Measurements from ENCODE around the gene CCNE1. TPM values are rescaled to one million over a fixed set of nuclear protein-coding genes. Genes with fewer than 3 reads are reported as not detected.

CCNE1 gene
- total and polyA plus RNA-seq, 2 of the 13 experiments (the other 11 are each of a cell fraction or from before 2014, with no cell fraction given): 16.0 to 50.6 TPM

DNA sequence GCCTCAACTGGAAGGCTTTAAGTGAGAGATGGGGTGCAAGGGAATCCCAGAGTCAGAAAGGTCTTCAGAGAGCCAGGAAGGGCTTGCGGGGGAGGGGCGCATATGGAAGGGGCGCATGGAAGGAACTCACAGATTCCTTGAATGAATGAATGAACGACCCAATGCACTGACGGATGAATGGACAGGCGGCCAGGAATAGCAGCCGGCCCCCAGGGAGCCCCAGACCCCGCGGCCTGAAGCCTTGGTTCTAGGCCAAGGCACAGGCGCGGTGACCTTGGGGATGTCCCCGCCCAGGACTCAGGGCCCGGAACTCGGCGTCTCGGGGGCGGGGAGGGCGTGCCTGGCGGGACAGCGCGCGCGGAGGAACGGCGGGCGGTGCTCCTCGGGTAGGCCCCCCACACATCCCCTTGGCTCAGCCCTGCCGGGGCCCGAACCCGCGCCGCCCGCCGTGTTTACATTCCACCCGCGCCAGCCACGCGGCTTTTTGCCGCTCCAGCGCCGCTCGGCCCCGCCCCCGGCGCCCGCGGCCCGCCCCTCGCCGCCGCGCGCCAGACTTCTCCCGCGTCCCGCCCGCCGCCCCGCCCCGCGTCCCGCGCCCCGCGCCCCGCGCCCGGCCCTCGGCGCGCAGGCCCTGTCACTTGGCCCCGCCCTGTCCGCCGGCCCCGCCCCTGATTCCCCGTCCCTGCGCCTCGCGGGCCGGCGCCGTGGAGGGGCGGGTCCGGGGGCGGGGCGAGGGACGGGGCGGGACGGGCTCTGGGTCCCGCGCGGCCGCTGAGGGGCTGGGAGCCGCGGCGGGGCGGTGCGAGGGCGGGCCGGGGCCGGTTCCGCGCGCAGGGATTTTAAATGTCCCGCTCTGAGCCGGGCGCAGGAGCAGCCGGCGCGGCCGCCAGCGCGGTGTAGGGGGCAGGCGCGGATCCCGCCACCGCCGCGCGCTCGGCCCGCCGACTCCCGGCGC is at the start of gene CCNE1 (continued):
- TF ChIP-seq, protein P1, sequence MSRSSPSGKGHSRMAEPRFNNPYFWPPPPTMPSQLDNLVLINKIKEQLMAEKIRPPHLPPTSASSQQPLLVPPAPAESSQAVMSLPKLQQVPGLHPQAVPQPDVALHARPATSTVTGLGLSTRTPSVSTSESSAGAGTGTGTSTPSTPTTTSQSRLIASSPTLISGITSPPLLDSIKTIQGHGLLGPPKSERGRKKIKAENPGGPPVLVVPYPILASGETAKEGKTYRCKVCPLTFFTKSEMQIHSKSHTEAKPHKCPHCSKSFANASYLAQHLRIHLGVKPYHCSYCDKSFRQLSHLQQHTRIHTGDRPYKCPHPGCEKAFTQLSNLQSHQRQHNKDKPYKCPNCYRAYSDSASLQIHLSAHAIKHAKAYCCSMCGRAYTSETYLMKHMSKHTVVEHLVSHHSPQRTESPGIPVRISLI (CRISPR knock-in tag; IDR thresholded peaks at IDR 0.05; ENCODE audit: borderline replicate concordance): 0 out of 2 replicates have a peak, but pooled peaks have one; percentile 14
- TF ChIP-seq, protein P2, sequence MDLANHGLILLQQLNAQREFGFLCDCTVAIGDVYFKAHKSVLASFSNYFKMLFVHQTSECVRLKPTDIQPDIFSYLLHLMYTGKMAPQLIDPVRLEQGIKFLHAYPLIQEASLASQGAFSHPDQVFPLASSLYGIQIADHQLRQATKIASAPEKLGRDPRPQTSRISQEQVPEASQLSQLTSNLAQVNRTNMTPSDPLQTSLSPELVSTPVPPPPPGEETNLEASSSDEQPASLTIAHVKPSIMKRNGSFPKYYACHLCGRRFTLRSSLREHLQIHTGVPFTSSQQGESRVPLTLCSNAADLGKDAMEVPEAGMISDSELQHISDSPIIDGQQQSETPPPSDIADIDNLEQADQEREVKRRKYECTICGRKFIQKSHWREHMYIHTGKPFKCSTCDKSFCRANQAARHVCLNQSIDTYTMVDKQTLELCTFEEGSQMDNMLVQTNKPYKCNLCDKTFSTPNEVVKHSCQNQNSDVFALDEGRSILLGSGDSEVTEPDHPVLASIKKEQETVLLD (CRISPR knock-in tag; IDR thresholded peaks at IDR 0.05; ENCODE audit: low read depth): 0 out of 2 replicates have a peak, but pooled peaks have one; percentile 15
- TF ChIP-seq MED1 (CRISPR knock-in tag; IDR thresholded peaks at IDR 0.05): peak; percentile 15; the same call in 1 of the 2 replicates

DNA sequence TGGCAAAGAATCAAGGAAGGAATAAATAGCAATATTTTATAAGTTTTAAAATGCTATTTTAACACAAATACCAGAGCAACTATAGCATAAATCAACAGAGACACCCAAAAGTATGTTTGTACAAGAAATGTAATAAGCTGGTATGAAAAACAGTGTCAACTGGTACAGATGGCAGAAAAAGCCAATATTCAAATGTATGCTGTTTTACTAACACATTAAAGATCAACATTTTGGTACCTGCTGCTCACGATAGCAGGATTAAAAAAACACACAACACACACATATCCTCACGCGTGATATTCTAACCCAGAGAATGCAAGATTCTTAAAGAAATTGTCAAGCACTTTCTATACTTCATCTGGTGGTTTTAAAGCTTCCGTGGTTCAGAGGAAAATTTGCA is 48.6 kb upstream of the CCNE1 start:
- no TSS peak for BruUV-seq (replicated peaks)
- H3K4me1 ChIP-seq (ENCODE audit: insufficient read depth, low read length): no peaks in the 10 kb centered on the region
- in situ Hi-C loops (cut with HindIII; ENCODE audit: extremely low pct_ligation_motif_present, low pct_unique_long_range_greater_than_20kb): loop anchor here (5.0 kb wide), 1 partner anchor 109 kb away; no protein-coding TSS in a partner anchor
- no peaks in the 10 kb centered on the region for H3K9me3 ChIP-seq (ENCODE audit: low read length)
- no peak for FAIRE-seq
- no peak overlapping the region for H3K4me2 ChIP-seq (ENCODE audit: low read depth, low read length)
- no peak for DNase-seq (ENCODE audit: low spot score)
- no peak overlapping the region for H3K27ac ChIP-seq (ENCODE audit: extremely low read length, insufficient read depth, low read length)
- H3K9ac ChIP-seq (ENCODE audit: insufficient read depth, low read depth, low read length): no peak overlapping the region
- intact Hi-C loops (cut with micrococcal nuclease; ENCODE audit: unreplicated experiment): no loop called here
- H3K4me3 ChIP-seq (replicated peaks in 1 of 3; ENCODE audit: insufficient read depth in 1 of 3, low read depth in 2 of 3, low read length in 3 of 3): no peak overlapping the region
- H3K79me2 ChIP-seq (ENCODE audit: insufficient read depth, low read length): no peaks in the 10 kb centered on the region
- no peak for ATAC-seq
- peaks cover 0 to 21% of the 10 kb centered on the region in 2 experiments; a peak in 3 of 5 replicates for H3K27me3 ChIP-seq (ENCODE audit: control insufficient read depth in 1 of 2, insufficient read depth in 2 of 2, low read length in 2 of 2)
- no peak overlapping the region for H2AFZ ChIP-seq (ENCODE audit: low read length)
- no peaks in the 10 kb centered on the region for H3K36me3 ChIP-seq (replicated peaks in 1 of 2; ENCODE audit: control insufficient read depth in 1 of 2, insufficient read depth in 2 of 2, low read length in 2 of 2)
- no peaks in the 10 kb centered on the region for H4K20me1 ChIP-seq (ENCODE audit: insufficient read depth, low read length)
- ChIA-PET CTCF (ENCODE audit: low intra/inter-chr PET ratio, low total read pairs) (no interaction called here), POLR2A (no interaction called here)
- WGBS (ENCODE audit: low lambda C conversion rate): 50% methylated on average over 4 of the region's 4 CpGs
- no peak for TF ChIP-seq SOX5 (CRISPR knock-in tag; IDR thresholded peaks at IDR 0.05; ENCODE audit: borderline replicate concordance)
- TF ChIP-seq KMT2A (CRISPR knock-in tag; IDR thresholded peaks at IDR 0.05): no peak
- TF ChIP-seq TMF1 (CRISPR knock-in tag; IDR thresholded peaks at IDR 0.05; ENCODE audit: low read depth): no peak
- no peak for TF ChIP-seq MAFK (conservative IDR thresholded peaks at IDR 0.05 in 1 of 2, IDR thresholded peaks at IDR 0.05 in 1 of 2; ENCODE audit: low read length in 2 of 2)
- TF ChIP-seq, protein P3, sequence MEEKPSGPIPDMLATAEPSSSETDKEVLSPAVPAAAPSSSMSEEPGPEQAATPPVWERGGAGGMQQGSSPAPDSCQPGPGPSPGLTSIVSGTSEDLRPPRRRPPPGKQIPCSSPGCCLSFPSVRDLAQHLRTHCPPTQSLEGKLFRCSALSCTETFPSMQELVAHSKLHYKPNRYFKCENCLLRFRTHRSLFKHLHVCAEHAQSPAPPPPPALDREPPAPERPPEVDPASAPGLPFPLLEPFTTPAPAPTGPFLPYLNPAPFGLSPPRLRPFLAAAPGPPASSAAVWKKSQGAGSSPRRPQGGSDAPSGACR (CRISPR knock-in tag; IDR thresholded peaks at IDR 0.05): no peak
- no peak for TF ChIP-seq RFX3 (CRISPR knock-in tag; IDR thresholded peaks at IDR 0.05)
- no peak for TF ChIP-seq ZNF274 (CRISPR knock-in tag; IDR thresholded peaks at IDR 0.05)
- no peak for TF ChIP-seq ZNF430 (CRISPR knock-in tag; IDR thresholded peaks at IDR 0.05)
- TF ChIP-seq, protein P4, sequence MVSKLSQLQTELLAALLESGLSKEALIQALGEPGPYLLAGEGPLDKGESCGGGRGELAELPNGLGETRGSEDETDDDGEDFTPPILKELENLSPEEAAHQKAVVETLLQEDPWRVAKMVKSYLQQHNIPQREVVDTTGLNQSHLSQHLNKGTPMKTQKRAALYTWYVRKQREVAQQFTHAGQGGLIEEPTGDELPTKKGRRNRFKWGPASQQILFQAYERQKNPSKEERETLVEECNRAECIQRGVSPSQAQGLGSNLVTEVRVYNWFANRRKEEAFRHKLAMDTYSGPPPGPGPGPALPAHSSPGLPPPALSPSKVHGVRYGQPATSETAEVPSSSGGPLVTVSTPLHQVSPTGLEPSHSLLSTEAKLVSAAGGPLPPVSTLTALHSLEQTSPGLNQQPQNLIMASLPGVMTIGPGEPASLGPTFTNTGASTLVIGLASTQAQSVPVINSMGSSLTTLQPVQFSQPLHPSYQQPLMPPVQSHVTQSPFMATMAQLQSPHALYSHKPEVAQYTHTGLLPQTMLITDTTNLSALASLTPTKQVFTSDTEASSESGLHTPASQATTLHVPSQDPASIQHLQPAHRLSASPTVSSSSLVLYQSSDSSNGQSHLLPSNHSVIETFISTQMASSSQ (IDR thresholded peaks at IDR 0.05; ENCODE audit: low read depth): no peak
- TF ChIP-seq, protein P4 (CRISPR knock-in tag; IDR thresholded peaks at IDR 0.05; ENCODE audit: borderline replicate concordance): no peak
- no peak for TF ChIP-seq KLF15 (CRISPR knock-in tag; IDR thresholded peaks at IDR 0.05; ENCODE audit: borderline replicate concordance)
